IMR-90 (cell line): ENCODE data around the gene UBE2O. TPM values are rescaled to one million over a fixed set of nuclear protein-coding genes. Genes with fewer than 3 reads are reported as not detected.

ENCODE experiments used
- ATAC-seq: fragments of 200-7000 bp; cut with Tn5 transposase; 2 replicates; pipeline ENCODE4 v1.9.1; 2020; ENCODE audit warnings: low read depth, mild to moderate bottlenecking, moderate library complexity
- BruUV-seq: library from RNA; stranded (reverse); fragments of 400-500 nt; replicated peaks from 2 replicates; lab custom pipeline; 2021; lab: Mats Ljungman, UMichigan
- CTCF ChIA-PET: fragments of 300-600 bp; formaldehyde crosslinking; extraction: SDS; loops from one replicate; lab custom pipeline; 2021; ENCODE audit warnings: antibody characterized with exemption; lab: Yijun Ruan, JAX
- POLR2A ChIA-PET: fragments of 300-600 bp; sonication (Branson Sonifier 250); formaldehyde crosslinking; loops from one replicate; lab custom pipeline; 2022; ENCODE audit warnings: antibody characterized with exemption; ENCODE audit not compliant: unreplicated experiment; lab: Charles Lee
- DNase-seq: peaks from one replicate; pipeline ENCODE4 v3.0.0; 2013
- H2AFZ ChIP-seq: replicated peaks from 2 replicates; pipeline ENCODE3; 2013; ENCODE audit warnings: low read length, mild to moderate bottlenecking; ENCODE audit not compliant: poor library complexity
- H2AK5ac ChIP-seq: 2 replicates; pipeline ENCODE4 v1.6.1; 2013; ENCODE audit warnings: low read depth, low read length, inconsistent platforms
- H2AK9ac ChIP-seq: replicated peaks from 2 replicates; pipeline ENCODE3; 2013; ENCODE audit warnings: mild to moderate bottlenecking, low read depth, low read length, moderate library complexity; ENCODE audit not compliant: poor library complexity
- H2BK120ac ChIP-seq: 2 replicates; pipeline ENCODE4 v1.6.1; 2013; ENCODE audit warnings: low read depth, low read length, inconsistent platforms
- H2BK15ac ChIP-seq: 3 replicates; pipeline ENCODE4 v1.6.1; 2013; ENCODE audit warnings: low read depth, low read length, inconsistent platforms
- H2BK20ac ChIP-seq: 2 replicates; pipeline ENCODE4 v1.6.1; 2013; ENCODE audit warnings: low read depth, mild to moderate bottlenecking, inconsistent platforms, low read length, moderate library complexity
- H2BK5ac ChIP-seq: 2 replicates; pipeline ENCODE4 v1.6.1; 2013; ENCODE audit warnings: mild to moderate bottlenecking, low read depth, low read length, inconsistent platforms; ENCODE audit not compliant: poor library complexity, severe bottlenecking
- H3K14ac ChIP-seq: replicated peaks from 2 replicates; pipeline ENCODE4 v1.6.1; 2013; ENCODE audit warnings: low read depth, low read length, inconsistent platforms
- H3K18ac ChIP-seq: 2 replicates; pipeline ENCODE4 v1.6.1; 2013; ENCODE audit warnings: low read depth, low read length, control low read depth
- H3K23ac ChIP-seq: 2 replicates; pipeline ENCODE4 v1.6.1; 2013; ENCODE audit warnings: low read depth, low read length, inconsistent platforms
- H3K27ac ChIP-seq: 2 replicates; pipeline ENCODE4 v1.5.1; 2013; ENCODE audit warnings: mild to moderate bottlenecking, control low read depth, low read length; ENCODE audit not compliant: insufficient read depth
- H3K27me3 ChIP-seq: 2 replicates; pipeline ENCODE4 v1.6.1; 2013; ENCODE audit warnings: low read length; ENCODE audit not compliant: control insufficient read depth, insufficient read depth
- H3K36me3 ChIP-seq: 2 replicates; pipeline ENCODE4 v1.6.1; 2013; ENCODE audit warnings: low read length, mixed read lengths; ENCODE audit not compliant: control insufficient read depth, insufficient read depth
- H3K4ac ChIP-seq: 2 replicates; pipeline ENCODE4 v1.6.1; 2013; ENCODE audit warnings: low read depth, low read length, inconsistent platforms
- H3K4me1 ChIP-seq: 2 replicates; pipeline ENCODE4 v1.6.1; 2013; ENCODE audit warnings: low read length, mixed read lengths; ENCODE audit not compliant: control insufficient read depth, insufficient read depth
- H3K4me2 ChIP-seq: 2 replicates; pipeline ENCODE4 v1.6.1; 2013; ENCODE audit warnings: low read depth, mild to moderate bottlenecking, control low read depth, low read length, moderate library complexity
- H3K4me3 ChIP-seq: 2 replicates; pipeline ENCODE4 v1.5.1; 2013; ENCODE audit warnings: low read depth, mild to moderate bottlenecking, control low read depth, low read length, moderate library complexity; ENCODE audit not compliant: insufficient read depth
- H3K56ac ChIP-seq: 2 replicates; pipeline ENCODE4 v1.6.1; 2013; ENCODE audit warnings: low read length, inconsistent platforms; ENCODE audit not compliant: insufficient read depth; ENCODE audit errors: extremely low read depth
- H3K79me1 ChIP-seq, 2 experiments: 2 replicates each; pipeline ENCODE4 v1.6.1; 2013; ENCODE audit warnings: low read length in 2 of 2, inconsistent platforms in 1 of 2, low read depth in 1 of 2
- H3K9ac ChIP-seq: 2 replicates; pipeline ENCODE4 v1.6.1; 2013; ENCODE audit warnings: low read depth, low read length, control low read depth
- H3K9me1 ChIP-seq: 2 replicates; pipeline ENCODE4 v1.6.1; 2013; ENCODE audit warnings: low read length, inconsistent platforms; ENCODE audit not compliant: insufficient read depth
- H3K9me3 ChIP-seq: 2 replicates; pipeline ENCODE4 v1.6.1; 2013; ENCODE audit warnings: low read length; ENCODE audit not compliant: control insufficient read depth, insufficient read depth
- H4K20me1 ChIP-seq: 2 replicates; pipeline ENCODE4 v1.6.1; 2013; ENCODE audit warnings: low read length, inconsistent platforms; ENCODE audit not compliant: insufficient read depth
- H4K5ac ChIP-seq: 2 replicates; pipeline ENCODE4 v1.6.1; 2013; ENCODE audit warnings: mild to moderate bottlenecking, low read depth, low read length, control low read depth
- H4K8ac ChIP-seq, 2 experiments: 2 replicates each; pipeline ENCODE4 v1.6.1; 2013; ENCODE audit warnings: low read depth in 2 of 2, low read length in 2 of 2, control low read depth in 1 of 2, inconsistent platforms in 1 of 2
- H4K91ac ChIP-seq: 2 replicates; pipeline ENCODE4 v1.6.1; 2013; ENCODE audit warnings: low read depth, low read length, inconsistent platforms; ENCODE audit not compliant: insufficient read depth
- BHLHE40 ChIP-seq: fragments of 150-350 bp; IDR thresholded peaks from 2 replicates; pipeline ENCODE4 v1.6.1; 2016; ENCODE audit warnings: mild to moderate bottlenecking, low read depth, low read length
- CHD1 ChIP-seq: IDR thresholded peaks from 2 replicates; pipeline ENCODE4 v1.6.1; 2012; ENCODE audit warnings: low read depth, low read length, improper control_type of control experiment
- FOS ChIP-seq: fragments of 150-350 bp; IDR thresholded peaks from 2 replicates; pipeline ENCODE4 v1.6.1; 2016; ENCODE audit warnings: low read depth, low read length
- MXI1 ChIP-seq: IDR thresholded peaks from 2 replicates; pipeline ENCODE4 v1.6.1; 2012; ENCODE audit warnings: low read depth, mild to moderate bottlenecking, low read length, moderate library complexity, borderline replicate concordance
- NFE2L2 ChIP-seq: fragments of 150-350 bp; IDR thresholded peaks from 2 replicates; pipeline ENCODE4 v1.6.1; 2016; ENCODE audit warnings: low read depth, mild to moderate bottlenecking, low read length
- RAD21 ChIP-seq: IDR thresholded peaks from 2 replicates; pipeline ENCODE4 v1.6.1; 2012; ENCODE audit warnings: low read length, improper control_type of control experiment
- RCOR1 ChIP-seq: IDR thresholded peaks from 2 replicates; pipeline ENCODE4 v1.6.1; 2012; ENCODE audit warnings: mild to moderate bottlenecking, low read length, improper control_type of control experiment; ENCODE audit not compliant: insufficient replicate concordance
- SMC3 ChIP-seq: fragments of 150-350 bp; IDR thresholded peaks from 2 replicates; pipeline ENCODE4 v1.6.1; 2016; ENCODE audit warnings: low read depth, mild to moderate bottlenecking, antibody characterized with exemption, low read length, moderate library complexity
- WGBS, 2 experiments: methylation state at CpG; one replicate each; pipeline versions ENCODE4 v1.1.5 to v1.1.7; 2013; ENCODE audit warnings: missing lambda C conversion rate in 2 of 2; ENCODE audit not compliant: insufficient read length in 1 of 2; ENCODE audit errors: extremely low coverage in 2 of 2; 5-methylcytosine and 5-hydroxymethylcytosine counted together
- dilution Hi-C: fragments of 300-500 bp; cut with HindIII; formaldehyde crosslinking; loops from one replicate; pipeline ENCODE4 v1.14.3; 2018; ENCODE audit warnings: low sequenced_read_pairs; ENCODE audit not compliant: unreplicated experiment
- in situ Hi-C: fragments of 300-500 bp; cut with MboI; formaldehyde crosslinking; loops from 3 replicates; pipeline ENCODE4 v1.14.3; 2019; ENCODE audit warnings: low sequenced_read_pairs, inconsistent platforms, mixed read lengths
- intact Hi-C: fragments of 100-400 bp; cut with micrococcal nuclease; formaldehyde crosslinking; loops from 2 replicates; pipeline ENCODE4 v1.10.0; 2022
- polyA plus RNA-seq, 3 experiments: library from polyadenylated mRNA; depleted of rRNA; stranded (reverse); fragments of >200 nt; gene quantifications; 2 replicates each; pipeline ENCODE4 v1.2.3, GENCODE V29; 2012; ENCODE audit warnings: low replicate concordance in 1 of 3
- total RNA-seq: library from RNA; depleted of rRNA; stranded (reverse); fragments of >200 nt; gene quantifications from 2 replicates; pipeline ENCODE4 v1.2.3, GENCODE V29; 2012
- TF ChIP-seq, protein P1 (sequence below): conservative IDR thresholded peaks from 2 replicates; pipeline ENCODE4 v1.5.1; 2012; ENCODE audit warnings: mild to moderate bottlenecking, low read depth, low read length, improper control_type of control experiment

Gene UBE2O
- total and polyA plus RNA-seq, 2 of the 4 experiments (the other 2 are of a cell fraction): 17.6 TPM

DNA sequence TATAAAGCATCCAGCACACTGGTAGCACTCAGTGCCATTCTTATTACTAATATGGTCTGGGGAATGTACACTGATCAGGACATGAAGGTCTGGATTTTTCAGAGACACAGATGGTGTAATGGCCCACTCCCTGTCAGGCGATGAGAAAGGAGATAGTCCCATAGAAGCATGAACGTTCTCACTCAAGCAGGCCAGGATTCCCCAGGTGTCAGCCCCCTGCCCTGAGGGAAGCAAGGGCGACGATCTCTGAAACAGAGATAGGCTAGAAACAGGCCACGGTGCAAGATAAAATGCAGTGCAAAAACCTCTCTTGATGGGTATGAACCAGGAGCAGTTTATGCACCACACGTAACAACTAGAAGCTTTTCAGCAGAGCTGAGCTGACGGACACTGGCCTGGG is 109.8 kb downstream of the UBE2O start:
- peaks cover 6% of the 10 kb centered on the region; the same call in 1 of the 2 replicates for H3K4me1 ChIP-seq
- no peak overlapping the region for H2BK20ac ChIP-seq
- H4K5ac ChIP-seq: no peak overlapping the region
- H3K79me1 ChIP-seq: peaks cover 19 to 28% of the 10 kb centered on the region in 2 experiments
- no peak overlapping the region for H2AK5ac ChIP-seq
- H3K27ac ChIP-seq: no peak overlapping the region
- peaks cover 50% of the 10 kb centered on the region for H3K36me3 ChIP-seq
- no peak overlapping the region for H2AK9ac ChIP-seq
- no peak overlapping the region for H3K14ac ChIP-seq
- H2AFZ ChIP-seq: no peak overlapping the region
- no peak overlapping the region for H2BK15ac ChIP-seq
- H3K23ac ChIP-seq: no peak overlapping the region
- no peak overlapping the region for H3K4ac ChIP-seq
- CTCF ChIA-PET: interaction anchor here (0.6 kb wide), 1 partner anchor 204 kb away, joined by 3 read pairs; no protein-coding TSS in a partner anchor
- in situ Hi-C loops (no loop called here), intact Hi-C loops (no loop called here), dilution Hi-C loops (no loop called here)
- no peaks in the 10 kb centered on the region for H3K27me3 ChIP-seq
- no peak overlapping the region for H2BK120ac ChIP-seq
- ATAC-seq (no peak), DNase-seq (no peak)
- POLR2A ChIA-PET: no interaction called here
- H3K4me3 ChIP-seq: no peak overlapping the region
- H3K9me1 ChIP-seq: peaks cover 3% of the 10 kb centered on the region; the same call in 1 of the 2 replicates
- H3K9me3 ChIP-seq: no peaks in the 10 kb centered on the region
- TF ChIP-seq BHLHE40 (no peak), RAD21 (no peak), SMC3 (no peak), MXI1 (no peak), CHD1 (no peak), FOS (no peak), RCOR1 (no peak), NFE2L2 (no peak)
- TF ChIP-seq, protein P1, sequence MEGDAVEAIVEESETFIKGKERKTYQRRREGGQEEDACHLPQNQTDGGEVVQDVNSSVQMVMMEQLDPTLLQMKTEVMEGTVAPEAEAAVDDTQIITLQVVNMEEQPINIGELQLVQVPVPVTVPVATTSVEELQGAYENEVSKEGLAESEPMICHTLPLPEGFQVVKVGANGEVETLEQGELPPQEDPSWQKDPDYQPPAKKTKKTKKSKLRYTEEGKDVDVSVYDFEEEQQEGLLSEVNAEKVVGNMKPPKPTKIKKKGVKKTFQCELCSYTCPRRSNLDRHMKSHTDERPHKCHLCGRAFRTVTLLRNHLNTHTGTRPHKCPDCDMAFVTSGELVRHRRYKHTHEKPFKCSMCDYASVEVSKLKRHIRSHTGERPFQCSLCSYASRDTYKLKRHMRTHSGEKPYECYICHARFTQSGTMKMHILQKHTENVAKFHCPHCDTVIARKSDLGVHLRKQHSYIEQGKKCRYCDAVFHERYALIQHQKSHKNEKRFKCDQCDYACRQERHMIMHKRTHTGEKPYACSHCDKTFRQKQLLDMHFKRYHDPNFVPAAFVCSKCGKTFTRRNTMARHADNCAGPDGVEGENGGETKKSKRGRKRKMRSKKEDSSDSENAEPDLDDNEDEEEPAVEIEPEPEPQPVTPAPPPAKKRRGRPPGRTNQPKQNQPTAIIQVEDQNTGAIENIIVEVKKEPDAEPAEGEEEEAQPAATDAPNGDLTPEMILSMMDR: no peak
- H3K56ac ChIP-seq: no peak overlapping the region
- H4K91ac ChIP-seq: no peak overlapping the region
- no peak overlapping the region for H3K18ac ChIP-seq
- H4K8ac ChIP-seq: no peak overlapping the region
- BruUV-seq: no TSS peak
- WGBS, 2 experiments: 96% methylated on average over 6 of the region's 7 CpGs; no CpG with 5 or more reads in 1 of the 2 experiments
- no peak overlapping the region for H3K4me2 ChIP-seq
- H3K9ac ChIP-seq: no peak overlapping the region
- no peaks in the 10 kb centered on the region for H4K20me1 ChIP-seq
- H2BK5ac ChIP-seq: no peak overlapping the region
